K562 (cell line): ENCODE measurements around the gene PPP1R14C. TPM values are rescaled to one million over a fixed set of nuclear protein-coding genes. Genes with fewer than 3 reads are reported as not detected.

ENCODE experiments used
- BDP1 ChIP-seq: IDR thresholded peaks from 3 replicates; pipeline ENCODE4 v1.6.1; 2011; ENCODE audit not compliant: insufficient read length, insufficient read depth
- BMI1 ChIP-seq: fragments of 150-350 bp; IDR thresholded peaks from 2 replicates; pipeline ENCODE4 v1.6.1; 2014; ENCODE audit warnings: low read length
- CBX8 ChIP-seq: fragments of 200-600 bp; sonication (generic); IDR thresholded peaks from 2 replicates; pipeline ENCODE4 v1.6.1; 2012; ENCODE audit warnings: borderline replicate concordance, mixed run types, low read depth, mild to moderate bottlenecking, moderate library complexity, mixed read lengths, low read length, control low read depth, inconsistent platforms; ENCODE audit not compliant: poor library complexity, severe bottlenecking; ENCODE audit errors: extremely low read depth
- EP300 ChIP-seq: IDR thresholded peaks from 2 replicates; pipeline ENCODE4 v1.6.1; 2012; ENCODE audit warnings: low read length, improper control_type of control experiment
- JUND ChIP-seq, 2 experiments: IDR thresholded peaks; 2 replicates in 1 of 2; 3 replicates in 1 of 2; pipeline ENCODE4 v1.6.1; 2011; ENCODE audit warnings: borderline replicate concordance in 2 of 2, low read depth in 2 of 2, low read length in 2 of 2, improper control_type of control experiment in 1 of 2, missing biosample characterization in 1 of 2, missing genetic modification characterization in 1 of 2, missing genetic modification reagents in 1 of 2
- PHF21A ChIP-seq: fragments of 450-650 bp; IDR thresholded peaks from 2 replicates; pipeline ENCODE4 v1.6.1; 2017; ENCODE audit warnings: low read depth, borderline replicate concordance
- POLR2H ChIP-seq: IDR thresholded peaks from 2 replicates; pipeline ENCODE4 v1.6.1; 2016; ENCODE audit warnings: missing genetic modification characterization, low read depth, mild to moderate bottlenecking, control low read depth, missing compliant biosample characterization, moderate library complexity
- RBM22 ChIP-seq: fragments of 200-400 bp; formaldehyde crosslinking; IDR thresholded peaks from 2 replicates; pipeline ENCODE4 v1.6.1; 2018; ENCODE audit warnings: low read length, low read depth; ENCODE audit not compliant: poor library complexity, severe bottlenecking
- SIN3A ChIP-seq, 2 experiments: fragments of 150-350 bp in 1 of 2; IDR thresholded peaks; 2 replicates each; pipeline ENCODE4 v1.6.1; 2011 to 2016; ENCODE audit warnings: borderline replicate concordance in 2 of 2, low read depth in 2 of 2, low read length in 2 of 2, mild to moderate bottlenecking in 2 of 2, moderate library complexity in 2 of 2; ENCODE audit not compliant: control insufficient read depth in 1 of 2
- SREBF1 ChIP-seq: fragments of 150-350 bp; IDR thresholded peaks from 2 replicates; pipeline ENCODE4 v1.6.1; 2014; ENCODE audit warnings: antibody characterized with exemption, low read depth, low read length, borderline replicate concordance
- TAF7 ChIP-seq: fragments of 450-650 bp; IDR thresholded peaks from 2 replicates; pipeline ENCODE4 v1.6.1; 2016; ENCODE audit warnings: missing genetic modification characterization, missing compliant biosample characterization
- TAL1 ChIP-seq: fragments of 450-650 bp; IDR thresholded peaks from 2 replicates; pipeline ENCODE4 v1.6.1; 2016; ENCODE audit warnings: mild to moderate bottlenecking
- THRAP3 ChIP-seq: fragments of 450-650 bp; IDR thresholded peaks from 2 replicates; pipeline ENCODE4 v1.6.1; 2016; ENCODE audit warnings: mild to moderate bottlenecking, inconsistent platforms, borderline replicate concordance
- ZKSCAN8 ChIP-seq: fragments of 200-800 bp; sonication (Bioruptor generic); IDR thresholded peaks from 2 replicates; pipeline ENCODE4 v1.6.1; 2016; ENCODE audit warnings: missing genetic modification characterization, missing compliant biosample characterization
- ZNF324 ChIP-seq: fragments of 250-450 bp; sonication (Bioruptor Pico); IDR thresholded peaks from 2 replicates; pipeline ENCODE4 v1.4.0; 2020; ENCODE audit warnings: mild to moderate bottlenecking
- ZNF717 ChIP-seq: fragments of 250-450 bp; sonication (Bioruptor Pico); IDR thresholded peaks from 2 replicates; pipeline ENCODE4 v1.5.0; 2021
- ZNF77 ChIP-seq: fragments of 250-450 bp; sonication (Bioruptor Pico); IDR thresholded peaks from 2 replicates; pipeline ENCODE4 v1.5.0; 2020
- polyA plus RNA-seq, 8 experiments: library from polyadenylated mRNA; depleted of rRNA in 4 of 8; stranded (reverse) in 5 of 8; unstranded in 3 of 8; fragments of >200 nt; fragmentation: Nextera tagmentation in 2 of 8; fragmentation: Illumina TruSeq in 1 of 8; extraction: Ambion mirVana in 2 of 8; extraction: Trizol in 1 of 8; gene quantifications; 2 replicates each; pipeline versions ENCODE4 v1.2.1 to v1.2.3, GENCODE V29; 2011 to 2014; ENCODE audit warnings: inconsistent platforms in 1 of 8, missing spikeins in 1 of 8
- total RNA-seq, 7 experiments: library from RNA; depleted of rRNA in 6 of 7; stranded (reverse); fragments of >200 nt in 6 of 7; fragmentation: Illumina TruSeq in 2 of 7; extraction: Trizol in 2 of 7; gene quantifications; 2 replicates each; pipeline versions ENCODE4 v1.2.1 to v1.2.3, GENCODE V29; 2011 to 2021; ENCODE audit warnings: low replicate concordance in 1 of 7
- TF ChIP-seq, protein P1 (sequence below): fragments of 200-800 bp; sonication (Bioruptor generic); IDR thresholded peaks from 2 replicates; pipeline ENCODE4 v1.6.1; 2016; ENCODE audit warnings: missing genetic modification characterization, missing compliant biosample characterization
- TF ChIP-seq, protein P2 (sequence below): fragments of 250-450 bp; sonication (Bioruptor Pico); IDR thresholded peaks from 2 replicates; pipeline ENCODE4 v1.5.0; 2021; ENCODE audit warnings: mild to moderate bottlenecking, moderate library complexity

The PPP1R14C gene
- total and polyA plus RNA-seq, 9 of the 15 experiments (the other 6 are each of a cell fraction or from before 2014, with no cell fraction given) = 4.5 to 16.6 (median 11.9) TPM

DNA sequence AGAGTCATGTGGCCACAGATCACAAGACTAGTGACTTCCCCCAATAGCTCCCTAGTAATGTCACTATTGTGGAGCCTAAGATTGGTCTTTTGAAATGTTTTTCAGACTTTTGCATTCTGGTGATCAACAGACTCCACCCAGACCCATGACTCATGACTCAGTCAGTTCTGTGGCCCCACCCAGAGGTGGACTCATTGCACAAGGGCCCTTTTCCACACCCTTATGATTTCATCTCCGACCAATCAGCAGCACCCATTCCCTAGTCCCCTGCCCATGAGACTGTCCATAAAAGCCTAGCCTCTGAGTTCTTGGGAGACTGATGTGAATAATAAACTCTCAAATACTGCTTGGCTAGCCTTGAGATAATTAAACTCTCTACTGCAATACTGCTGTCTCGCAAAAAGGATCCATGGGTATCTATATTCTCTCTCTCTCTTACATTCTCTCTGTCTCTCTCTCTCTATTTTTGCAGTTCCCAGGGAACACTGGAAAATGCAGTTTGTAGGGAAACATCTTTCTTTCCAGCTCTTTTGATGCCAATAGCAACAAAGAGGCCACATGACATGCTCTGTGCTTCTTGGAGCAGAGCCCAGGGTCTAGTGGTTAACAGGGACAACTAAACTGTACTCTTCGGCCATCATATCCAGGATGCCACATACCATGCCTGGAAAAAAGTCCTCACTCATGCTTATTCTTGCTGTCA is 154.6 kb downstream of the PPP1R14C start (continued):
- TF ChIP-seq ZNF77 (CRISPR knock-in tag) (no peak), PHF21A (no peak), POLR2H (tag) (peak; percentile 75), TAL1 (no peak), RBM22 (no peak), SIN3A (IDR thresholded peaks at IDR 0.05; ENCODE audit: borderline replicate concordance in 2 of 2, control insufficient read depth in 1 of 2, low read depth in 2 of 2, low read length in 2 of 2) (no peak), TAF7 (no peak), BDP1 (no peak), ZKSCAN8 (no peak), CBX8 (no peak), JUND (IDR thresholded peaks at IDR 0.05; ENCODE audit: borderline replicate concordance, low read depth, low read length) (peak; percentile 91), JUND (tag; IDR thresholded peaks at IDR 0.05; ENCODE audit: borderline replicate concordance, low read depth, low read length) (peak; percentile 81; the same call in 2 of the 3 replicates), ZNF717 (CRISPR knock-in tag) (no peak), BMI1 (no peak), ZNF324 (CRISPR knock-in tag) (no peak), THRAP3 (no peak), SREBF1 (no peak), EP300 (peak; percentile 16; the same call in 1 of the 2 replicates)
- TF ChIP-seq, protein P1, sequence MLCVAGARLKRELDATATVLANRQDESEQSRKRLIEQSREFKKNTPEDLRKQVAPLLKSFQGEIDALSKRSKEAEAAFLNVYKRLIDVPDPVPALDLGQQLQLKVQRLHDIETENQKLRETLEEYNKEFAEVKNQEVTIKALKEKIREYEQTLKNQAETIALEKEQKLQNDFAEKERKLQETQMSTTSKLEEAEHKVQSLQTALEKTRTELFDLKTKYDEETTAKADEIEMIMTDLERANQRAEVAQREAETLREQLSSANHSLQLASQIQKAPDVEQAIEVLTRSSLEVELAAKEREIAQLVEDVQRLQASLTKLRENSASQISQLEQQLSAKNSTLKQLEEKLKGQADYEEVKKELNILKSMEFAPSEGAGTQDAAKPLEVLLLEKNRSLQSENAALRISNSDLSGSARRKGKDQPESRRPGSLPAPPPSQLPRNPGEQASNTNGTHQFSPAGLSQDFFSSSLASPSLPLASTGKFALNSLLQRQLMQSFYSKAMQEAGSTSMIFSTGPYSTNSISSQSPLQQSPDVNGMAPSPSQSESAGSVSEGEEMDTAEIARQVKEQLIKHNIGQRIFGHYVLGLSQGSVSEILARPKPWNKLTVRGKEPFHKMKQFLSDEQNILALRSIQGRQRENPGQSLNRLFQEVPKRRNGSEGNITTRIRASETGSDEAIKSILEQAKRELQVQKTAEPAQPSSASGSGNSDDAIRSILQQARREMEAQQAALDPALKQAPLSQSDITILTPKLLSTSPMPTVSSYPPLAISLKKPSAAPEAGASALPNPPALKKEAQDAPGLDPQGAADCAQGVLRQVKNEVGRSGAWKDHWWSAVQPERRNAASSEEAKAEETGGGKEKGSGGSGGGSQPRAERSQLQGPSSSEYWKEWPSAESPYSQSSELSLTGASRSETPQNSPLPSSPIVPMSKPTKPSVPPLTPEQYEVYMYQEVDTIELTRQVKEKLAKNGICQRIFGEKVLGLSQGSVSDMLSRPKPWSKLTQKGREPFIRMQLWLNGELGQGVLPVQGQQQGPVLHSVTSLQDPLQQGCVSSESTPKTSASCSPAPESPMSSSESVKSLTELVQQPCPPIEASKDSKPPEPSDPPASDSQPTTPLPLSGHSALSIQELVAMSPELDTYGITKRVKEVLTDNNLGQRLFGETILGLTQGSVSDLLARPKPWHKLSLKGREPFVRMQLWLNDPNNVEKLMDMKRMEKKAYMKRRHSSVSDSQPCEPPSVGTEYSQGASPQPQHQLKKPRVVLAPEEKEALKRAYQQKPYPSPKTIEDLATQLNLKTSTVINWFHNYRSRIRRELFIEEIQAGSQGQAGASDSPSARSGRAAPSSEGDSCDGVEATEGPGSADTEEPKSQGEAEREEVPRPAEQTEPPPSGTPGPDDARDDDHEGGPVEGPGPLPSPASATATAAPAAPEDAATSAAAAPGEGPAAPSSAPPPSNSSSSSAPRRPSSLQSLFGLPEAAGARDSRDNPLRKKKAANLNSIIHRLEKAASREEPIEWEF = no peak
- TF ChIP-seq, protein P2, sequence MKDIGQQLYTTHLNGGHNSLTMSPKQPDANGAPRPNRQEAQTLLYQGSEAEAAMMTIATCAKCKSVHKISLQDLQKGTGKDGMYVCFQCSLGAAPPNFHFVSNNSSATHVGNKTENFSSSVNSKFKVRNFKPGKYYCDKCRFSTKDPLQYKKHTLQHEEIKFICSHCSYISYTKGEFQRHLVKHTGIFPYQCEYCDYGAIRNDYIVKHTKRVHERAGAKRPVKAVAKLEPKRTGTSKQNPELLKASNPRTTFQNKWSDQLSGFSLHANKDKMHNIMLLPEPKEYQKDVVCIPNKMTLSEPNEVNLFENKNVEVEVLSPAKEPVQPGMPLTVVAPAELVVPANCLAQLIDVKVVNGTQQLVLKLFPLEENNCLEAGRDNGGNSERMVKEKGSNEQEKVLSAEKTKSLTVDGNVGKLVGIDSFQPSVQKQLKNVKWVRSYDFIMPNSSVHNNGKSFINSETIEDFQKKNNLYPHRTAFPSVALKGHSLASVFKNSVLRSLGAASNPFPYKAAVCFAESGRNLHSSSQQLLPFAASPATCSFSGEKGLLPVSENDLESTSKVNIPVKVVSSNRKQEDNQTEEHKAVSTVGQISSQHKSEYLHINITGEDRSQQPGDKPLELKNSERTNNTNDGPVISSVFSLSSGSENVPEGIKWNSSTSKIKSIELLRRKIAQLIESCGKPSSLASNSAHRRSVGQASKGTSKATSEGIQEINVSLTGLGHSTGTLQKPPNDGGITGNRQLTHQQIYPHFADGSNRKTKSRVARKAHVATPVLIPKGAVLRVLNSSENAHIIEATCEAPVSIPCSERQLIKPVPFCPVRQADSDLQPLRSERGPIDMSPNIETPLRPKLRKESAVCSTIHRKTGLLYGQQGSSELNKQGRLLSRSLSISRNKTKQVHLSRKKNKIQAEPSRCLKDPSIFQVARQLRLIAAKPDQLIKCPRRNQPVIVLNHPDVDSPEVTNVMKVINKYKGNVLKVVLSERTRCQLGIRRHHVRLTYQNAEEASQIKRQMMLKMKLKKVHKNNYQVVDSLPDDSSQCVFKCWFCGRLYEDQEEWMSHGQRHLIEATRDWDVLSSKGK (CRISPR knock-in tag) = no peak
